ENCODE data around the gene GRN. TPM values are rescaled to one million over a fixed set of nuclear protein-coding genes. Genes with fewer than 3 reads are reported as not detected.
A peak's percentile ranks its signal among the peaks of the same experiment; 100 is the strongest.

The GRN gene
- total and polyA plus RNA-seq, 4 experiments from 2014 or later: 45.9 to 69.2 (median 49.8) TPM

DNA sequence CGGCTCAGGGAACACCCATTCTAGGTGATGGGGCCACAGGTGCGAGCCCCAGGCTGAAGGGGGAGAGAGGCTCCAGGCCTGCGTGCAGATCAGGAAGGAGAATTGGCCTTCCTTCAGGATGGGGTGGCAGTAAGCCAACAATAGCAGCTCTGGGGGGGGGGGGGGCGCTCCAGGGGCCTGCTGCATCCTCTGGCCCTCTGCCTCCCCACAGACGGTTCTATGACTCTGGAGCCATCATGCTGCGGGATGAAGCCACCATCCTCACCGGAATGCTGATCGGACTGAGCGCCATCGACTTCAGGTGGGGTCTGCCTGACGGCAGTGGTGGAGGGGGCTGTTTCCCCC is 30.6 kb upstream of the GRN start:
- Histone ChIP-seq H3K9me3 (ENCODE audit: control insufficient read depth in 1 of 2, low read length in 2 of 2) (no peaks in the 10 kb centered on the region), H3K4me3 (ENCODE audit: low read length in 2 of 2) (peak overlapping the region in 1 of 2 donors; percentile 21), H3K27me3 (ENCODE audit: insufficient read depth, low read length) (peaks cover 13% of the 10 kb centered on the region), H3K36me3 (ENCODE audit: insufficient read depth, low read length) (peaks cover under 1% of the 10 kb centered on the region), H3K27ac (ENCODE audit: low read depth, low read length) (no peak overlapping the region), H3K4me1 (ENCODE audit: insufficient read depth, low read length) (peaks cover 15% of the 10 kb centered on the region)
- peaks cover 13 to 24% (median 15%) of the 10 kb centered on the region in 4 donors for H3K4me1 Mint-ChIP-seq
- POLR2A ChIA-PET (ENCODE audit: partially characterized antibody): interaction anchor here (0.6 to 2.9 kb wide), 6 partner anchors 10 to 1498 kb away, joined by 3 to 14 read pairs (median 4); partner anchors contain the start of gene SLC25A39
- CTCF ChIA-PET (ENCODE audit: partially characterized antibody): interaction anchor here (0.8 kb wide), 1 partner anchor 31 kb away, joined by 3 read pairs; no protein-coding TSS in a partner anchor
- H3K27ac Mint-ChIP-seq: no peak overlapping the region
- H3K36me3 Mint-ChIP-seq: peaks cover 4 to 7% of the 10 kb centered on the region in 2 donors
- peaks cover 22 to 38% of the 10 kb centered on the region in 2 donors for H3K27me3 Mint-ChIP-seq
- intact Hi-C loops (cut with micrococcal nuclease): no loop called here
- no peak for DNase-seq
- H3K4me3 Mint-ChIP-seq: peak overlapping the region; percentile 48 to 75 (median 57)
- peaks cover 0 to 2% (median 0%) of the 10 kb centered on the region in 8 donors for H3K9me3 Mint-ChIP-seq

DNA sequence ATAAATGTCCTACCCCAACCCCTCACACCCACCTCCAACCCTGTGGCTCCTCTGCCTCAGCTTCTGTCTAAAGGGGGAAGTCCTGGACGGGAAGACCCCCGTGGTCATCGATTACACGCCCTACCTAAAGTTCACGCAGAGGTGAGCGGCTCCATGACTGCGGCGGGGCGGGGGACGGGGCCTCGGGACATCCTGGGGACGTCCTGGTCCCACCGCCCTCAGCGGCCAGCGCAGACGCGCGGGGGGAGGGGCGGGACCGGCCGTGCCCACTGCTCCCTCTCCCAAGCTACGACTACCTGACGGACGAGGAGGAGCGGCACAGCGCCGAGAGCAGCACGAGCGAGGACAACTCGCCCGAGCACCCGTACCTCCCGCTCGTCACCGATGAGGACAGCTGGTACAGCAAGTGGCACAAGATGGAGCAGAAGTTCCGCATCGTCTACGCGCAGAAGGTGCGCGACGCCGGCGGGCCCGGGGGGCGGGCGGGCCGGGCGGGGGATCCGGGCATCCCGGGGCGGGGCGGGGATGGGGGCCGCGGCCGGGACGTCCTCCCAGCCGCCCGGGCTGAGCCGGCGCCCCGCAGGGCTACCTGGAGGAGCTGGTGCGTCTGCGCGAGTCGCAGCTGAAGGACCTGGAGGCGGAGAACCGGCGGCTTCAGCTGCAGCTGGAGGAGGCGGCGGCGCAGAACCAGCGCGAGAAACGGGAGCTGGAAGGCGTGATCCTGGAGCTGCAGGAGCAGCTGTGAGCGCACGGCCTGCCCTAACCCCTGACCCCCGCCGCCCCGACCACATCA is 30.0 kb upstream of the GRN start:
- POLR2A ChIA-PET (ENCODE audit: partially characterized antibody): interaction anchor here (0.6 to 2.9 kb wide), 8 partner anchors 9 to 1498 kb away, joined by 3 to 14 read pairs (median 4); partner anchors contain the start of genes SLC25A39 and UBTF

DNA sequence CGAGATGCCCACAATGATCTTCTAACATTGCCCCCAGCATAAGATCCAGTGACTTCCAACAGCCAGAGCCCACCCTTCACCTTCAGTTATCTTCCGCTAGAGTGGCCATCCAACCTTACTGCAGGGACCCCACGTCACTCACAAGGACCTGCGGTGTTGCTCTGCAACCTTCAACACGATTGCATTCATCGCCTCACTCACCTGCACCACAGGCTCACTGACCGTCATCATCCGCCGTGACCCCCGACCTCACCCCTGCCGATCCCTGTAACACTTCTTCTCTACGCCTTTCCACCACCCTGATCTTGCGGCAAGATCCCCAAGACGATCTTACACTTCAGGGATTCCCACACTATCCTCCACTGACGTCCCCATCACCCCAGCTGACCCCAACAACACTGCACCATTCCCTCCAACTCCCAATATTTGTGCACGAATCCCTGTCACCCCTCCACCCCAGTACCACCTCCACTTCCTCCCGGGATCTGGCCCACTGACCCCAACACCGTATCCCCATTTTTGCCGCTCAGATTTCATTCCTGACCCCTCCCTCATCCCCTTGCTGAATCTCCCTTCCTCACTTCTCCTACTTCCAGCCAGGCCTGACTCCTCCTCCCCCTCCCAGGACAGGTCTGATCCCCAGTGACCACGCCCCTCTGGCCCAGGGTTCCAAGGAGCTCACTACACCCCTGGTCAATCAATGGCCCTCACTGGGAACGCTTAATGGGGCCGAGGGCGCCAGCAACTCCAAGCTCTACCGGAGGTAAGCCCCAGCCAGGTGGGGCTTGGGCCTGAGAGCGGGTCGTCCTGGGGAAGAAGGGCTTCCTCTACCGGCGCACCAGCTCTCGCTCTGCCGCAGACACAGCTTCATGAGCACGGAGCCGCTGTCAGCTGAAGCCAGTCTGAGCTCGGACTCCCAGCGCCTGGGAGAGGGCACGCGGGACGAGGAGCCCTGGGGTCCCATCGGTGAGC is 29.1 kb upstream of the GRN start:
- DNase-seq: no peak
- Histone ChIP-seq H3K27me3 (ENCODE audit: insufficient read depth, low read length) (peaks cover 13% of the 10 kb centered on the region), H3K9me3 (ENCODE audit: control insufficient read depth in 1 of 2, low read length in 2 of 2) (no peaks in the 10 kb centered on the region), H3K4me1 (ENCODE audit: insufficient read depth, low read length) (peaks cover 15% of the 10 kb centered on the region), H3K4me3 (ENCODE audit: low read length in 2 of 2) (no peak overlapping the region), H3K27ac (ENCODE audit: low read depth, low read length) (no peak overlapping the region), H3K36me3 (ENCODE audit: insufficient read depth, low read length) (peaks cover 12% of the 10 kb centered on the region)
- Mint-ChIP-seq H3K27ac (peak overlapping the region in 3 of 7 donors; percentile 1 to 81 (median 4)), H3K9me3 (peaks cover 0 to 2% (median 0%) of the 10 kb centered on the region in 8 donors), H3K4me1 (peaks cover 11 to 19% (median 13%) of the 10 kb centered on the region in 4 donors), H3K27me3 (peaks cover 22 to 30% of the 10 kb centered on the region in 2 donors), H3K36me3 (peaks cover 6 to 11% of the 10 kb centered on the region in 2 donors), H3K4me3 (peak overlapping the region; percentile 56 to 87 (median 70))
- POLR2A ChIA-PET (ENCODE audit: partially characterized antibody): interaction anchor here (0.5 to 2.9 kb wide), 8 partner anchors 8 to 129 kb away, joined by 3 to 14 read pairs (median 4); partner anchors contain the start of genes SLC25A39, TMUB2 and UBTF
- intact Hi-C loops (cut with micrococcal nuclease): no loop called here
- CTCF ChIA-PET (ENCODE audit: partially characterized antibody): interaction anchor here (0.9 to 3.7 kb wide), 3 partner anchors 14 to 106 kb away, joined by 3 to 14 read pairs (median 3); no protein-coding TSS in a partner anchor

More for the DNA sequence above, 30.0 kb upstream of the GRN start:
- Mint-ChIP-seq H3K36me3 (peaks cover 6 to 8% of the 10 kb centered on the region in 2 donors), H3K4me3 (peak overlapping the region; percentile 56 to 87 (median 68)), H3K9me3 (peaks cover 0 to 2% (median 0%) of the 10 kb centered on the region in 8 donors), H3K27ac (peak overlapping the region in 1 of 7 donors; percentile 4), H3K4me1 (peaks cover 11 to 19% (median 13%) of the 10 kb centered on the region in 4 donors), H3K27me3 (peaks cover 22 to 33% of the 10 kb centered on the region in 2 donors)
- peaks cover 13% of the 10 kb centered on the region for H3K27me3 ChIP-seq (ENCODE audit: insufficient read depth, low read length)
- H3K4me1 ChIP-seq (ENCODE audit: insufficient read depth, low read length): peaks cover 15% of the 10 kb centered on the region
- CTCF ChIA-PET (ENCODE audit: partially characterized antibody): interaction anchor here (0.8 to 0.9 kb wide), 2 partner anchors 17 to 31 kb away, joined by 3 read pairs; no protein-coding TSS in a partner anchor
- peaks cover 4% of the 10 kb centered on the region for H3K36me3 ChIP-seq (ENCODE audit: insufficient read depth, low read length)
- peak overlapping the region in 1 of 2 donors; percentile 21 for H3K4me3 ChIP-seq (ENCODE audit: low read length in 2 of 2)
- no peaks in the 10 kb centered on the region for H3K9me3 ChIP-seq (ENCODE audit: control insufficient read depth in 1 of 2, low read length in 2 of 2)
- intact Hi-C loops (cut with micrococcal nuclease): no loop called here
- peak in 4 of 5 donors; percentile 26 to 37 (median 32) for DNase-seq
- no peak overlapping the region for H3K27ac ChIP-seq (ENCODE audit: low read depth, low read length)

DNA sequence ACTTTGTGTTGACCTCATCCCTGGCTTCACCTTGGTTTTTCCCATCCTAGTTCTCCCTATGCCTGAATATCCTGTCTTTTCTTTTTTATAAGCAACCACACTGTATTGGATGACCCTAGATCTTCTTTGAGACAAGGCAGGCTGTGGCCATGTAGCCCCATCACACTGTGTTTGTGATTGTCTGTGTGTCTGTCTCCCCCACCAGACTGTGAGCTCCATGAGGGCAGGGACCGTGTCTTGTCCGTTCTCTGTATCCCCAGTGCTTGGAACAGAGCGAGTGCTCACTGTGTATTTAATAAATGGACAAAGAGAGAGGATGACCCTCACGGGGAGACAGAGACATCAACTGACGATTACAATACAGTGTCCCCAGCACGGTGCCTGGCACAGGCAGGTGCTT is 27.6 kb upstream of the GRN start:
- intact Hi-C loops (cut with micrococcal nuclease): no loop called here
- Mint-ChIP-seq H3K27me3 (peaks cover 19 to 27% of the 10 kb centered on the region in 2 donors), H3K4me3 (peak overlapping the region in 3 of 8 donors; percentile 6 to 52 (median 27)), H3K9me3 (peaks cover 0 to 2% (median 0%) of the 10 kb centered on the region in 8 donors), H3K36me3 (peaks cover 6 to 18% of the 10 kb centered on the region in 2 donors), H3K4me1 (peaks cover 12 to 24% (median 14%) of the 10 kb centered on the region in 4 donors), H3K27ac (peak overlapping the region in 1 of 7 donors; percentile 2)
- POLR2A ChIA-PET (ENCODE audit: partially characterized antibody): interaction anchor here (1.0 to 1.6 kb wide), 7 partner anchors 8 to 194 kb away, joined by 3 to 6 read pairs (median 4); partner anchors contain the start of gene HDAC5
- Histone ChIP-seq H3K4me1 (ENCODE audit: insufficient read depth, low read length) (peaks cover 15% of the 10 kb centered on the region), H3K27ac (ENCODE audit: low read depth, low read length) (no peak overlapping the region), H3K4me3 (ENCODE audit: low read length in 2 of 2) (no peak overlapping the region), H3K9me3 (ENCODE audit: control insufficient read depth in 1 of 2, low read length in 2 of 2) (no peaks in the 10 kb centered on the region), H3K27me3 (ENCODE audit: insufficient read depth, low read length) (peaks cover 13% of the 10 kb centered on the region), H3K36me3 (ENCODE audit: insufficient read depth, low read length) (peaks cover 13% of the 10 kb centered on the region)
- CTCF ChIA-PET (ENCODE audit: partially characterized antibody): interaction anchor here (1.6 to 3.7 kb wide), 2 partner anchors 13 to 107 kb away, joined by 3 to 14 read pairs; no protein-coding TSS in a partner anchor
- no peak for DNase-seq

DNA sequence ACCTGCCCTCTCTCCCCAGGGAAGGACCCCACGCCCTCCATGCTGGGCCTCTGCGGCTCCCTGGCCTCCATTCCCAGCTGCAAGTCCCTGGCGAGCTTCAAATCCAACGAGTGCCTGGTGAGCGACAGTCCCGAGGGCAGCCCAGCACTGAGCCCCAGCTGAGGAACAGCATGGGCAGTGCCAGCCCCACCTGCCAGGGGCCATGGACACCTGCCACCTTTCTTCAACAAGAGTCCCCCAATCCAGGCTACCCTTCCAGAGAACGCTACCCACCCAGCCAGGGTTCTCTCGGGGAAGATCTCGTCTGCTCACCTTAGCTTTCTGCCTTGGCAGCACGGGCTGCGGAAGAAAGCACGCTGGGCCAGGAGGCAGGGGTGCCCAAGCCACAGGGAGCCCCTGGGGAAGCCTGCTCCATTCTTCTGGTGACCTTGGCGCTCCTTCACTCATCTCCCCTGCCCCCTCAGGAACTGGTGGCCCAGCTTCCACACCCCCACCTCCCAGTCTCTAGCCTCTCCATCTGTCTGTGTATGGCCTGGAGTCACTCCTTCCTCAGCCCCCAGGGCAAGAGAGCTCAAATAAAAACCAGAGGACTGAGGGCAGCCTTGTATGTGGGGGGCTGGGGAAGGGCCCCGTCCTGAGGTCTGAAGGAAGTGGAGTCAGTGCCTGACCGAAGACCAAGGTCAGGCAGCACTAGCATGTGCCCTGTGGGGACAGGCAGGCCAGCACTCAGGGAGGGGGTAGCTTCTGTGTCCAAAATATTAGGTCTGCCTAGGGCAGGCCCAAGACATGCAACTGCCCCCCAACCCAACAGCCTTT is 26.8 kb upstream of the GRN start:
- Mint-ChIP-seq H3K27ac (no peak overlapping the region), H3K4me3 (no peak overlapping the region), H3K36me3 (peaks cover 6 to 18% of the 10 kb centered on the region in 2 donors), H3K4me1 (peaks cover 13 to 24% (median 18%) of the 10 kb centered on the region in 4 donors), H3K27me3 (peaks cover 19 to 24% of the 10 kb centered on the region in 2 donors), H3K9me3 (peaks cover 0 to 2% (median 0%) of the 10 kb centered on the region in 8 donors)
- Histone ChIP-seq H3K27ac (ENCODE audit: low read depth, low read length) (no peak overlapping the region), H3K9me3 (ENCODE audit: control insufficient read depth in 1 of 2, low read length in 2 of 2) (no peaks in the 10 kb centered on the region), H3K36me3 (ENCODE audit: insufficient read depth, low read length) (peaks cover 13% of the 10 kb centered on the region), H3K27me3 (ENCODE audit: insufficient read depth, low read length) (peaks cover 13% of the 10 kb centered on the region), H3K4me1 (ENCODE audit: insufficient read depth, low read length) (peaks cover 15% of the 10 kb centered on the region), H3K4me3 (ENCODE audit: low read length in 2 of 2) (no peak overlapping the region)
- DNase-seq: no peak
- intact Hi-C loops (cut with micrococcal nuclease): no loop called here
- POLR2A ChIA-PET (ENCODE audit: partially characterized antibody): interaction anchor here (1.0 to 1.4 kb wide), 5 partner anchors 9 to 195 kb away, joined by 3 to 6 read pairs (median 3); partner anchors contain the start of gene HDAC5
- CTCF ChIA-PET (ENCODE audit: partially characterized antibody): interaction anchor here (3.7 kb wide), 1 partner anchor 108 kb away, joined by 14 read pairs; no protein-coding TSS in a partner anchor

DNA sequence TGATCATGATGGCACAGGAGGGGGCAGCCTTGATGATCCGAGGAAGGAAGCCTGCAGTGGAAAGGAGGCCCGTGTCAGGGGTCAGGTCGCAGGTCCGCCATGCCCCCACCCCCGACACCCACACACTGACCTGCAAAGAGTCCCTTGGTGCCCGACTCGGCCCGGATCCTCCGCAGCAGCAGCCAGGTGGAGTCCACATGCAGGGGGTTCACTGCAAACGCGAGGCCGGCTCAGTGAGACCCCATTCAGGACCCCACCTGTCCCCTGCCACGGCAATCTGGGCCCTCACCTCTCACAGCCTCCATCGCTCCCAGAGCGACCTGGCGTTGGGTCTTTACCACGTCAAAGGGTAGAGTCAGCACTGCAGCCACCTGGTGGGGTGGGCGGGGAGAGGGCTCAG is 25.0 kb upstream of the GRN start:
- ChIA-PET CTCF (ENCODE audit: partially characterized antibody) (interaction anchor here (0.6 to 2.4 kb wide), 4 partner anchors 11 to 194 kb away, joined by 3 to 11 read pairs (median 6); no protein-coding TSS in a partner anchor), POLR2A (ENCODE audit: partially characterized antibody) (interaction anchor here (1.2 to 8.0 kb wide), 2 partner anchors 101 to 107 kb away, joined by 4 to 209 read pairs; partner anchors contain the start of gene UBTF)
- no peak overlapping the region for H3K27ac ChIP-seq (ENCODE audit: low read depth, low read length)
- H3K4me1 Mint-ChIP-seq: peaks cover 10 to 34% (median 23%) of the 10 kb centered on the region in 4 donors
- H3K4me1 ChIP-seq (ENCODE audit: insufficient read depth, low read length): peaks cover 19% of the 10 kb centered on the region
- no peak overlapping the region for H3K4me3 ChIP-seq (ENCODE audit: low read length in 2 of 2)
- H3K9me3 ChIP-seq (ENCODE audit: control insufficient read depth in 1 of 2, low read length in 2 of 2): no peaks in the 10 kb centered on the region
- peaks cover 13% of the 10 kb centered on the region for H3K36me3 ChIP-seq (ENCODE audit: insufficient read depth, low read length)
- DNase-seq: no peak
- peaks cover 13% of the 10 kb centered on the region for H3K27me3 ChIP-seq (ENCODE audit: insufficient read depth, low read length)
- H3K27ac Mint-ChIP-seq: no peak overlapping the region
- H3K36me3 Mint-ChIP-seq: peaks cover 6 to 19% of the 10 kb centered on the region in 2 donors
- H3K4me3 Mint-ChIP-seq: no peak overlapping the region
- intact Hi-C loops (cut with micrococcal nuclease): no loop called here
- H3K27me3 Mint-ChIP-seq: peaks cover 14 to 17% of the 10 kb centered on the region in 2 donors
- H3K9me3 Mint-ChIP-seq: peaks cover 0 to 2% (median 0%) of the 10 kb centered on the region in 8 donors

Measured in CD4-positive, alpha-beta memory T cell (primary cell).